Right lobe of liver (tissue), 4 donors: ENCODE results near the gene CELA2A.

ENCODE experiments used
- POLR2A ChIP-seq: fragments of 450-650 bp; IDR thresholded peaks from one replicate; pipeline ENCODE4 v1.6.1; 2017; ENCODE audit warnings: antibody characterized with exemption, mild to moderate bottlenecking
- TF ChIP-seq, protein P1 (sequence below), 4 donors: fragments of 200-600 bp in 3 of 4; fragments of 450-650 bp in 1 of 4; IDR thresholded peaks; one replicate each; pipeline versions ENCODE4 v1.5.1 to v1.8.0; 2016 to 2022; ENCODE audit warnings: antibody characterized with exemption in 4 of 4, mild to moderate bottlenecking in 2 of 4
- donor health status: DM: no; HTN: no; CAD: no.
- donor health status: DM: no; HTN: no; CAD: no.
- donor health status: DM: no; HTN: yes; CAD: no.

DNA sequence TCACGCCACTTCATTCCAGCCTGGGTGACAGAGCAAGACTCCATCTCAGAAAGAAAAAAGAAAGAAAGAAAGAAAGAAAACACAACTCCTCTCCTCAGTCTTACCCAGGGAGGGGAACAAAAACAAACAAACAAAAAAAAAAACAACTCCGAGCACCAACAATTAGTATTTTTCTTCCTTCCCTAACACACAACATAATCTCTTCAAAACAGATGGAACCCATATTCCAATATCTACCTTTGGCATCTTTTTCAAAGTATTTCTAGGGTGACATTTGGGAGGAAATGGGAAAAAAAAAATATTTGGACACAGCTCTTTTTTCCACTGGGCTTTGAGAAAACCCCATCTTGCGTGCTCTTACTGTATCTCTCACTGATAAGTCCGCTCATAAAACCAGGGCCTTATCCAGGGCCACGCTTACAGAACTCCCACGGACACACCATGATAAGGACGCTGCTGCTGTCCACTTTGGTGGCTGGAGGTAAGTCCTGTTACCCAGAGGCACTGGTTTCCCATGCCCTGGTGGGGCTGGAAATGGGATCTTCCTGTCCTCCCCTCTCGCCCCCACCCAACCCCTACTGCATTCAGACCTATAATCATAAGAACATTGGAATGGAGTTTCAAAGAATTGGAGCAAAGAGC is at the start of gene CELA2A:
- TF ChIP-seq, protein P1, sequence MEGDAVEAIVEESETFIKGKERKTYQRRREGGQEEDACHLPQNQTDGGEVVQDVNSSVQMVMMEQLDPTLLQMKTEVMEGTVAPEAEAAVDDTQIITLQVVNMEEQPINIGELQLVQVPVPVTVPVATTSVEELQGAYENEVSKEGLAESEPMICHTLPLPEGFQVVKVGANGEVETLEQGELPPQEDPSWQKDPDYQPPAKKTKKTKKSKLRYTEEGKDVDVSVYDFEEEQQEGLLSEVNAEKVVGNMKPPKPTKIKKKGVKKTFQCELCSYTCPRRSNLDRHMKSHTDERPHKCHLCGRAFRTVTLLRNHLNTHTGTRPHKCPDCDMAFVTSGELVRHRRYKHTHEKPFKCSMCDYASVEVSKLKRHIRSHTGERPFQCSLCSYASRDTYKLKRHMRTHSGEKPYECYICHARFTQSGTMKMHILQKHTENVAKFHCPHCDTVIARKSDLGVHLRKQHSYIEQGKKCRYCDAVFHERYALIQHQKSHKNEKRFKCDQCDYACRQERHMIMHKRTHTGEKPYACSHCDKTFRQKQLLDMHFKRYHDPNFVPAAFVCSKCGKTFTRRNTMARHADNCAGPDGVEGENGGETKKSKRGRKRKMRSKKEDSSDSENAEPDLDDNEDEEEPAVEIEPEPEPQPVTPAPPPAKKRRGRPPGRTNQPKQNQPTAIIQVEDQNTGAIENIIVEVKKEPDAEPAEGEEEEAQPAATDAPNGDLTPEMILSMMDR (IDR thresholded peaks at IDR 0.05): no peak
- no peak for TF ChIP-seq POLR2A
